ENCODE results near the gene TMEM117.

The TMEM117 gene

GRCh38 chr12:43893670-43894069 is 57.8 kb downstream of the TMEM117 start:
- no peaks in the 10 kb centered on the region for H3K79me2 ChIP-seq (ENCODE audit: control insufficient read depth, low read length)
- H3K27ac ChIP-seq (ENCODE audit: low read depth, low read length), result no peak overlapping the region
- no peaks in the 10 kb centered on the region for H3K9me2 ChIP-seq (replicated peaks; ENCODE audit: control insufficient read depth, low read length)
- H3F3A ChIP-seq (ENCODE audit: control insufficient read depth, insufficient read depth), result no peaks in the 10 kb centered on the region
- no peaks in the 10 kb centered on the region for H4K20me1 ChIP-seq (ENCODE audit: control insufficient read depth, insufficient read depth, low read depth, low read length)
- H3K4me1 ChIP-seq (ENCODE audit: control insufficient read depth, low read length), result no peaks in the 10 kb centered on the region
- no peak for TF ChIP-seq EZH2phosphoT487 (IDR thresholded peaks at IDR 0.05; ENCODE audit: borderline replicate concordance, low read length)
- TF ChIP-seq, protein P1, sequence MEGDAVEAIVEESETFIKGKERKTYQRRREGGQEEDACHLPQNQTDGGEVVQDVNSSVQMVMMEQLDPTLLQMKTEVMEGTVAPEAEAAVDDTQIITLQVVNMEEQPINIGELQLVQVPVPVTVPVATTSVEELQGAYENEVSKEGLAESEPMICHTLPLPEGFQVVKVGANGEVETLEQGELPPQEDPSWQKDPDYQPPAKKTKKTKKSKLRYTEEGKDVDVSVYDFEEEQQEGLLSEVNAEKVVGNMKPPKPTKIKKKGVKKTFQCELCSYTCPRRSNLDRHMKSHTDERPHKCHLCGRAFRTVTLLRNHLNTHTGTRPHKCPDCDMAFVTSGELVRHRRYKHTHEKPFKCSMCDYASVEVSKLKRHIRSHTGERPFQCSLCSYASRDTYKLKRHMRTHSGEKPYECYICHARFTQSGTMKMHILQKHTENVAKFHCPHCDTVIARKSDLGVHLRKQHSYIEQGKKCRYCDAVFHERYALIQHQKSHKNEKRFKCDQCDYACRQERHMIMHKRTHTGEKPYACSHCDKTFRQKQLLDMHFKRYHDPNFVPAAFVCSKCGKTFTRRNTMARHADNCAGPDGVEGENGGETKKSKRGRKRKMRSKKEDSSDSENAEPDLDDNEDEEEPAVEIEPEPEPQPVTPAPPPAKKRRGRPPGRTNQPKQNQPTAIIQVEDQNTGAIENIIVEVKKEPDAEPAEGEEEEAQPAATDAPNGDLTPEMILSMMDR (IDR thresholded peaks at IDR 0.05; ENCODE audit: low read depth, low read length, poor library complexity, severe bottlenecking), result no peak
- no peak overlapping the region for H3K4me2 ChIP-seq (ENCODE audit: low read length)
- no peaks in the 10 kb centered on the region for H3K27me3 ChIP-seq (ENCODE audit: control insufficient read depth, low read length)
- H3K4me3 ChIP-seq (ENCODE audit: low read length), result no peak overlapping the region
- no peaks in the 10 kb centered on the region for H3K36me3 ChIP-seq (ENCODE audit: control insufficient read depth, low read length)
- no peaks in the 10 kb centered on the region; the same call in 1 of the 2 replicates for H3K9me3 ChIP-seq (ENCODE audit: control insufficient read depth, insufficient read depth, low read length)

DNA sequence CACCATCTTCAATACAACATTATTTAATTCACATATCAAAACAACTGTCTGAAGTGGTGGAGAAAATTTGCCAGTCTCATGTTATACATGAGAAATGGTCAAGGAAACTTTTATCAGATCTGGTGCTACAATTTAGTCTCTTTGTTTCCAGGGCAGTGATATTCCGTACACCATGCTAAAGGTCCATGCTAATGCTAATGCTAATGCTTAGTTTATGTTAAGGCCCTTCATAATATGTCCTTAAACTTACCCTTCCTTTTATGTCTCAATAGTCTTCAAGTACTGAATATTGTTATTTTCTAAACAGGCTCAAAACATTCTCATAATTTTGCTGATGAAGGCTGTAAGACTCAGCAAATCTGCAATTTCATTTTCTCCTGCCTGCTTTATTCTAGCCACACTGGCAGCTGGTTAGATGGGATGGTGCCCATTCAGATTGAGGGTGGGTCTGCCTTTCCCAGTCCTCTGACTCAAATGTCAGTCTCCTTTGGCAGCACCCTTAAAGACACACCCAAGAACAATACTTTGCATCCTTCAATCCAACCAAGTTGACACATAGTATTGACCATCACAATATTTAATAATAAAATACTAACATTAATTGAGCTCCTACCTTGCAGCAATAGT is 59.8 kb downstream of the TMEM117 start:
- Histone ChIP-seq H3K9me3 (ENCODE audit: control insufficient read depth, insufficient read depth, low read length) (no peaks in the 10 kb centered on the region; the same call in 1 of the 2 replicates), H4K20me1 (ENCODE audit: control insufficient read depth, insufficient read depth, low read depth, low read length) (no peaks in the 10 kb centered on the region), H3K79me2 (ENCODE audit: control insufficient read depth, low read length) (no peaks in the 10 kb centered on the region), H3K27ac (ENCODE audit: low read depth, low read length) (no peak overlapping the region), H3K4me3 (ENCODE audit: low read length) (no peak overlapping the region), H3K36me3 (ENCODE audit: control insufficient read depth, low read length) (no peaks in the 10 kb centered on the region), H3K4me1 (ENCODE audit: control insufficient read depth, low read length) (no peaks in the 10 kb centered on the region), H3F3A (ENCODE audit: control insufficient read depth, insufficient read depth) (no peaks in the 10 kb centered on the region), H3K9me2 (replicated peaks; ENCODE audit: control insufficient read depth, low read length) (no peaks in the 10 kb centered on the region), H3K4me2 (ENCODE audit: low read length) (no peak overlapping the region), H3K27me3 (ENCODE audit: control insufficient read depth, low read length) (no peaks in the 10 kb centered on the region)
- no peak for TF ChIP-seq EZH2phosphoT487 (IDR thresholded peaks at IDR 0.05; ENCODE audit: borderline replicate concordance, low read length)
- TF ChIP-seq, protein P1 (IDR thresholded peaks at IDR 0.05; ENCODE audit: low read depth, low read length, poor library complexity, severe bottlenecking), result no peak

- no peaks in the 10 kb centered on the region for H3K27me3 ChIP-seq (ENCODE audit: control insufficient read depth, low read length)
- no peaks in the 10 kb centered on the region for H3F3A ChIP-seq (ENCODE audit: control insufficient read depth, insufficient read depth)
- no peaks in the 10 kb centered on the region; the same call in 1 of the 2 replicates for H3K9me3 ChIP-seq (ENCODE audit: control insufficient read depth, insufficient read depth, low read length)
- H3K9me2 ChIP-seq (replicated peaks; ENCODE audit: control insufficient read depth, low read length), result no peaks in the 10 kb centered on the region
- no peak overlapping the region for H3K4me3 ChIP-seq (ENCODE audit: low read length)
- no peak overlapping the region for H3K4me2 ChIP-seq (ENCODE audit: low read length)
- no peaks in the 10 kb centered on the region for H4K20me1 ChIP-seq (ENCODE audit: control insufficient read depth, insufficient read depth, low read depth, low read length)
- H3K27ac ChIP-seq (ENCODE audit: low read depth, low read length), result no peak overlapping the region
- no peaks in the 10 kb centered on the region for H3K36me3 ChIP-seq (ENCODE audit: control insufficient read depth, low read length)
- no peaks in the 10 kb centered on the region for H3K4me1 ChIP-seq (ENCODE audit: control insufficient read depth, low read length)
- no peaks in the 10 kb centered on the region for H3K79me2 ChIP-seq (ENCODE audit: control insufficient read depth, low read length)
- TF ChIP-seq EZH2phosphoT487 (IDR thresholded peaks at IDR 0.05; ENCODE audit: borderline replicate concordance, low read length), result no peak
- TF ChIP-seq, protein P1 (IDR thresholded peaks at IDR 0.05; ENCODE audit: low read depth, low read length, poor library complexity, severe bottlenecking), result no peak
Observed at GRCh38 chr12:43896496-43896895, 60.6 kb downstream of the TMEM117 start.
